Gastrocnemius medialis (tissue), 4 donors: ENCODE measurements around the gene MGAT5. TPM values are rescaled to one million over a fixed set of nuclear protein-coding genes. Genes with fewer than 3 reads are reported as not detected.

Experiments
- ATAC-seq, 2 donors: fragments of 150-250 bp; one replicate each; pipeline ENCODE4 v1.9.1; 2016
- DNase-seq, 2 donors: peaks; one replicate each; pipeline ENCODE4 v3.0.0-alpha.2; 2019
- H3K27ac ChIP-seq, 4 donors: fragments of 200-600 bp; sonication (generic); 1 replicate in 1 of 4; 2 replicates in 3 of 4; pipeline ENCODE4 v1.5.1; 2016 to 2018; ENCODE audit warnings: mild to moderate bottlenecking in 2 of 4, moderate library complexity in 1 of 4
- H3K27me3 ChIP-seq, 3 donors: fragments of 200-600 bp; sonication (generic) in 2 of 3; 1 replicate in 1 of 3; 2 replicates in 2 of 3; pipeline versions ENCODE4 v1.5.1 to v1.6.0; 2016 to 2019; ENCODE audit warnings: mild to moderate bottlenecking in 1 of 3, moderate library complexity in 1 of 3
- H3K36me3 ChIP-seq, 2 donors: fragments of 200-600 bp; sonication (generic) in 1 of 2; one replicate each; pipeline ENCODE4 v1.5.1; 2017 to 2018
- H3K4me1 ChIP-seq, 2 donors: fragments of 200-600 bp; sonication (generic) in 1 of 2; one replicate each; pipeline ENCODE4 v1.5.1; 2016 to 2017; ENCODE audit warnings: mild to moderate bottlenecking in 2 of 2
- H3K4me3 ChIP-seq, 4 donors: fragments of 200-600 bp; sonication (generic) in 3 of 4; 1 replicate in 1 of 4; 2 replicates in 3 of 4; pipeline ENCODE4 v1.5.1; 2016 to 2019; ENCODE audit warnings: mild to moderate bottlenecking in 2 of 4
- H3K9me3 ChIP-seq, 3 donors: fragments of 200-600 bp; sonication (generic) in 2 of 3; 1 replicate in 1 of 3; 2 replicates in 2 of 3; pipeline ENCODE4 v1.5.1; 2016 to 2019
- CTCF ChIP-seq, 5 experiments: fragments of 450-650 bp in 3 of 5; fragments of 200-600 bp in 2 of 5; sonication (generic) in 2 of 5; IDR thresholded peaks in 4 of 5; conservative IDR thresholded peaks in 1 of 5; 1 replicate in 4 of 5; 2 replicates in 1 of 5; pipeline ENCODE4 v1.5.1; 2016 to 2019; ENCODE audit warnings: antibody characterized with exemption in 5 of 5, mild to moderate bottlenecking in 3 of 5, moderate library complexity in 3 of 5
- POLR2A ChIP-seq, 2 donors: fragments of 450-650 bp; IDR thresholded peaks; one replicate each; pipeline ENCODE4 v1.6.1; 2017; ENCODE audit warnings: antibody characterized with exemption in 2 of 2, mild to moderate bottlenecking in 2 of 2, moderate library complexity in 2 of 2
- in situ Hi-C, 4 donors: fragments of 200-750 bp; cut with MboI; loops; one replicate each; pipeline versions ENCODE4 v1.15.0 to v1.8.0; 2017; ENCODE audit warnings: low sequenced_read_pairs in 4 of 4
- intact Hi-C: fragments of 100-400 bp; cut with DNase I; formaldehyde crosslinking; loops from one replicate; pipeline ENCODE4 v1.15.1; 2023; ENCODE audit warnings: low total_unique reads
- total RNA-seq, 4 donors: library from RNA; depleted of rRNA; stranded (reverse); fragments of >200 nt; gene quantifications; one replicate each; pipeline versions ENCODE4 v1.1.0 to v1.2.3, GENCODE V29; 2016

The MGAT5 gene
- total RNA-seq, 4 donors from 2014 or later: 3.0 to 4.9 (median 3.3) TPM

GRCh38 chr2:134310107-134311079 lies 56.5 kb downstream of the MGAT5 start:
- Histone ChIP-seq H3K9me3 (no peaks in the 10 kb centered on the region), H3K4me1 (no peaks in the 10 kb centered on the region), H3K27ac (no peak overlapping the region), H3K4me3 (no peak overlapping the region), H3K27me3 (no peaks in the 10 kb centered on the region), H3K36me3 (no peaks in the 10 kb centered on the region)
- DNase-seq (no peak), ATAC-seq (no peak)
- TF ChIP-seq POLR2A (IDR thresholded peaks at IDR 0.05) (no peak), CTCF (IDR thresholded peaks at IDR 0.05 in 4 of 5, conservative IDR thresholded peaks at IDR 0.05 in 1 of 5) (no peak)
- intact Hi-C loops (no loop called here), in situ Hi-C loops (no loop called here)

- no peaks in the 10 kb centered on the region for H3K9me3 ChIP-seq
- no peak overlapping the region for H3K27ac ChIP-seq
- H3K27me3 ChIP-seq: no peaks in the 10 kb centered on the region
- no peak for TF ChIP-seq POLR2A (IDR thresholded peaks at IDR 0.05)
- TF ChIP-seq CTCF (IDR thresholded peaks at IDR 0.05 in 4 of 5, conservative IDR thresholded peaks at IDR 0.05 in 1 of 5): no peak
- H3K4me1 ChIP-seq: no peaks in the 10 kb centered on the region
- intact Hi-C loops: no loop called here
- no peak for DNase-seq
- ATAC-seq: no peak
- H3K36me3 ChIP-seq: no peaks in the 10 kb centered on the region
- no peak overlapping the region for H3K4me3 ChIP-seq
- in situ Hi-C loops: no loop called here
Observed at GRCh38 chr2:134312482-134312881, 58.6 kb downstream of the MGAT5 start.

- in situ Hi-C loops (no loop called here), intact Hi-C loops (no loop called here)
- H3K4me1 ChIP-seq: no peaks in the 10 kb centered on the region
- H3K4me3 ChIP-seq: no peak overlapping the region
- no peaks in the 10 kb centered on the region for H3K27me3 ChIP-seq
- H3K27ac ChIP-seq: no peak overlapping the region
- no peaks in the 10 kb centered on the region for H3K36me3 ChIP-seq
- no peak for ATAC-seq
- DNase-seq: no peak
- H3K9me3 ChIP-seq: no peaks in the 10 kb centered on the region
- TF ChIP-seq POLR2A (IDR thresholded peaks at IDR 0.05) (no peak), CTCF (IDR thresholded peaks at IDR 0.05 in 4 of 5, conservative IDR thresholded peaks at IDR 0.05 in 1 of 5) (no peak)
Observed at GRCh38 chr2:134314202-134314601, 60.3 kb downstream of the MGAT5 start.

GRCh38 chr2:134314681-134315368 lies 61.0 kb downstream of the MGAT5 start:
- no peak for DNase-seq
- no peak for TF ChIP-seq CTCF (IDR thresholded peaks at IDR 0.05 in 4 of 5, conservative IDR thresholded peaks at IDR 0.05 in 1 of 5)
- TF ChIP-seq POLR2A (IDR thresholded peaks at IDR 0.05): no peak
- Histone ChIP-seq H3K36me3 (no peaks in the 10 kb centered on the region), H3K27ac (no peak overlapping the region), H3K27me3 (no peaks in the 10 kb centered on the region), H3K9me3 (no peaks in the 10 kb centered on the region), H3K4me1 (no peaks in the 10 kb centered on the region), H3K4me3 (no peak overlapping the region)
- no peak for ATAC-seq
- in situ Hi-C loops: no loop called here
- intact Hi-C loops: no loop called here
